ENCODE measurements around the gene EME2.
"Not testable (repeated sequence)": the region's sequence is repeated elsewhere in the genome, so short reads cannot be mapped to it uniquely, and the experiment has no call there.

Gene EME2

GRCh38 chr16:1793578-1794220 lies 21.1 kb downstream of the EME2 start, which contains the start of gene IGFALS:
Gene IGFALS (minus strand): TSS chr16:1793705. CDS start chr16:1793652, 53 bp downstream.
- peak; percentile 8 for DNase-seq

GRCh38 chr16:1794221-1794871 lies 21.7 kb downstream of the EME2 start:
- peak; percentile 9 for DNase-seq

GRCh38 chr16:1794908-1795666 lies 22.5 kb downstream of the EME2 start:
- DNase-seq: no peak

- DNase-seq: not testable (repeated sequence)
Observed at GRCh38 chr16:1799263-1799662, 26.7 kb downstream of the EME2 start.

- no peak for DNase-seq
Observed at GRCh38 chr16:1800701-1801100, 28.1 kb downstream of the EME2 start.

- no peak for DNase-seq
Observed at GRCh38 chr16:1807626-1808025, 35.0 kb downstream of the EME2 start.

GRCh38 chr16:1808691-1809090 lies 36.1 kb downstream of the EME2 start:
- DNase-seq: no peak

GRCh38 chr16:1809281-1809801 lies 36.7 kb downstream of the EME2 start:
- no peak for DNase-seq

- DNase-seq: no peak
Observed at GRCh38 chr16:1810106-1810505, 37.5 kb downstream of the EME2 start.

GRCh38 chr16:1810536-1810935 lies 37.9 kb downstream of the EME2 start:
- DNase-seq: no peak

GRCh38 chr16:1812732-1813163 lies 40.1 kb downstream of the EME2 start:
- DNase-seq: peak; percentile 59

GRCh38 chr16:1815461-1815860 lies 42.9 kb downstream of the EME2 start:
- DNase-seq: no peak

- DNase-seq: no peak
Observed at GRCh38 chr16:1816396-1817275, 44.0 kb downstream of the EME2 start.

- DNase-seq: no peak
Observed at GRCh38 chr16:1817276-1817589, 44.6 kb downstream of the EME2 start.

- no peak for DNase-seq
Observed at GRCh38 chr16:1817716-1818115, 45.1 kb downstream of the EME2 start.

- DNase-seq: no peak
Observed at GRCh38 chr16:1818204-1818872, 45.7 kb downstream of the EME2 start.

- DNase-seq: no peak
Observed at GRCh38 chr16:1818873-1819525, 46.4 kb downstream of the EME2 start.

GRCh38 chr16:1819611-1820010 lies 47.0 kb downstream of the EME2 start:
- DNase-seq: no peak

GRCh38 chr16:1820096-1820945 lies 47.7 kb downstream of the EME2 start:
- DNase-seq: no peak

- DNase-seq: no peak
Observed at GRCh38 chr16:1820946-1821290, 48.3 kb downstream of the EME2 start.
